ENCODE data around the gene TNIK. TPM values are rescaled to one million over a fixed set of nuclear protein-coding genes. Genes with fewer than 3 reads are reported as not detected.

The TNIK gene
- total and polyA plus RNA-seq, 2 experiments from 2014 or later: 14.6 to 34.3 TPM

DNA sequence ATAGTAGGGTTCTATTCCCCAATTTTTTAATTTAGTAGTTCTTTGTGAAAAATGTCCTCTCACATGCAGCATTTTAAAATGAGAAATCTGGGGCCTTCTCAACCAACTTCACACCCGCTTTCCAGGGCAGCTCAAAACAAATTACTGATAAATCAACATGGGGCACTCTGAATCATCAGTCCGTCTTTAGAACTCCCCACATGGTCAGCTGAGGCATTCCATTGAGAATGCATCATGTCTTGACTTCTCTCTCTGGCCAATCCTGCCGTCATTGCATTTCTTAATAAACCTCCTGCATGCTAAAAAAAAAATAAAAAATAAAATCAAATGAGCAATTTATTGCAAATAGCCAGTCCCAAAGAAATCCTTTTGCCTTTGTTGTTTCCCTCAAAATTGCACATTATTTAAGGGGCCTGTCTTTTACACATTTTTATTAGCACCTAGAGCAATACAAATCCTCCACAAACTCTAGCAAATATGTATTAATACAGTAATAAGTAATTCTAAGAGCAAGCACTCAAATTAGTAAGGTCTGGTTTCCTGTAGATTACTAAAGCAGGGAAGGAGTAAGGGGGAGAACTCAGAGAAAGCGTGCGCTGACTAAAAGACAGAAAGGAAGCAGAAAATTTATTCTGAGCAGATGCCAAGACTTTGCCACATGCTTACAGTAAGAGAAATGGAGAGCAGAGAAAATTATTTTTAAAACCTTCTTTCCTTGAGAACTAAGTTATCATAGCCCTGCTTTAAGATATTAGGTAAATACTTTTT is 175.7 kb downstream of the TNIK start (continued):
- TF ChIP-seq, protein P1, sequence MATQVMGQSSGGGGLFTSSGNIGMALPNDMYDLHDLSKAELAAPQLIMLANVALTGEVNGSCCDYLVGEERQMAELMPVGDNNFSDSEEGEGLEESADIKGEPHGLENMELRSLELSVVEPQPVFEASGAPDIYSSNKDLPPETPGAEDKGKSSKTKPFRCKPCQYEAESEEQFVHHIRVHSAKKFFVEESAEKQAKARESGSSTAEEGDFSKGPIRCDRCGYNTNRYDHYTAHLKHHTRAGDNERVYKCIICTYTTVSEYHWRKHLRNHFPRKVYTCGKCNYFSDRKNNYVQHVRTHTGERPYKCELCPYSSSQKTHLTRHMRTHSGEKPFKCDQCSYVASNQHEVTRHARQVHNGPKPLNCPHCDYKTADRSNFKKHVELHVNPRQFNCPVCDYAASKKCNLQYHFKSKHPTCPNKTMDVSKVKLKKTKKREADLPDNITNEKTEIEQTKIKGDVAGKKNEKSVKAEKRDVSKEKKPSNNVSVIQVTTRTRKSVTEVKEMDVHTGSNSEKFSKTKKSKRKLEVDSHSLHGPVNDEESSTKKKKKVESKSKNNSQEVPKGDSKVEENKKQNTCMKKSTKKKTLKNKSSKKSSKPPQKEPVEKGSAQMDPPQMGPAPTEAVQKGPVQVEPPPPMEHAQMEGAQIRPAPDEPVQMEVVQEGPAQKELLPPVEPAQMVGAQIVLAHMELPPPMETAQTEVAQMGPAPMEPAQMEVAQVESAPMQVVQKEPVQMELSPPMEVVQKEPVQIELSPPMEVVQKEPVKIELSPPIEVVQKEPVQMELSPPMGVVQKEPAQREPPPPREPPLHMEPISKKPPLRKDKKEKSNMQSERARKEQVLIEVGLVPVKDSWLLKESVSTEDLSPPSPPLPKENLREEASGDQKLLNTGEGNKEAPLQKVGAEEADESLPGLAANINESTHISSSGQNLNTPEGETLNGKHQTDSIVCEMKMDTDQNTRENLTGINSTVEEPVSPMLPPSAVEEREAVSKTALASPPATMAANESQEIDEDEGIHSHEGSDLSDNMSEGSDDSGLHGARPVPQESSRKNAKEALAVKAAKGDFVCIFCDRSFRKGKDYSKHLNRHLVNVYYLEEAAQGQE (IDR thresholded peaks at IDR 0.05; ENCODE audit: unreplicated experiment): no peak
- TF ChIP-seq, protein P2, sequence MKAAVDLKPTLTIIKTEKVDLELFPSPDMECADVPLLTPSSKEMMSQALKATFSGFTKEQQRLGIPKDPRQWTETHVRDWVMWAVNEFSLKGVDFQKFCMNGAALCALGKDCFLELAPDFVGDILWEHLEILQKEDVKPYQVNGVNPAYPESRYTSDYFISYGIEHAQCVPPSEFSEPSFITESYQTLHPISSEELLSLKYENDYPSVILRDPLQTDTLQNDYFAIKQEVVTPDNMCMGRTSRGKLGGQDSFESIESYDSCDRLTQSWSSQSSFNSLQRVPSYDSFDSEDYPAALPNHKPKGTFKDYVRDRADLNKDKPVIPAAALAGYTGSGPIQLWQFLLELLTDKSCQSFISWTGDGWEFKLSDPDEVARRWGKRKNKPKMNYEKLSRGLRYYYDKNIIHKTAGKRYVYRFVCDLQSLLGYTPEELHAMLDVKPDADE (IDR thresholded peaks at IDR 0.05): no peak
- TF ChIP-seq ZNF331 (CRISPR knock-in tag; IDR thresholded peaks at IDR 0.05; ENCODE audit: low read depth) (no peak), JUNB (IDR thresholded peaks at IDR 0.05; ENCODE audit: unreplicated experiment) (no peak)

DNA sequence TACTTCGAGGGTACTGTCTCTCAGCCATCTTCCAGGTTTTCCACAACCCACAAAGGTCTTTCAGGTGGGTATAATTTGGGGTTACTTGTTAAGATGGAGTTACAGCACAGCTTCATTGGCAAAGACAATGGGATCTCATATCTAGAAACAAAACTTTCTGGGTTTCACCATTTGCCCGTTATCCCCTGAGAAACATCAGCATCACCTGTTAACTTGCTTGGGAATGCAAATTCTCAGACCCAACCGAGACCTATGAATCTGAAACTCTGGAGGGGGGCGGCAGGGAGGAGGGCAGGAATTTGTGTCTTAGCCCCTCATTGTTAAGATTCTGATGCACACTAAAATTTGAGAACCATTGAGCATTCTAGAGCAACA is 176.4 kb downstream of the TNIK start:
- Histone ChIP-seq H3K79me2 (replicated peaks; ENCODE audit: insufficient read depth) (peaks cover 8% of the 10 kb centered on the region), H3K36me3 (ENCODE audit: insufficient read depth) (no peaks in the 10 kb centered on the region)
- no peak for TF ChIP-seq CREB1 (CRISPR knock-in tag; IDR thresholded peaks at IDR 0.05; ENCODE audit: low read depth)
- TF ChIP-seq, protein P3, sequence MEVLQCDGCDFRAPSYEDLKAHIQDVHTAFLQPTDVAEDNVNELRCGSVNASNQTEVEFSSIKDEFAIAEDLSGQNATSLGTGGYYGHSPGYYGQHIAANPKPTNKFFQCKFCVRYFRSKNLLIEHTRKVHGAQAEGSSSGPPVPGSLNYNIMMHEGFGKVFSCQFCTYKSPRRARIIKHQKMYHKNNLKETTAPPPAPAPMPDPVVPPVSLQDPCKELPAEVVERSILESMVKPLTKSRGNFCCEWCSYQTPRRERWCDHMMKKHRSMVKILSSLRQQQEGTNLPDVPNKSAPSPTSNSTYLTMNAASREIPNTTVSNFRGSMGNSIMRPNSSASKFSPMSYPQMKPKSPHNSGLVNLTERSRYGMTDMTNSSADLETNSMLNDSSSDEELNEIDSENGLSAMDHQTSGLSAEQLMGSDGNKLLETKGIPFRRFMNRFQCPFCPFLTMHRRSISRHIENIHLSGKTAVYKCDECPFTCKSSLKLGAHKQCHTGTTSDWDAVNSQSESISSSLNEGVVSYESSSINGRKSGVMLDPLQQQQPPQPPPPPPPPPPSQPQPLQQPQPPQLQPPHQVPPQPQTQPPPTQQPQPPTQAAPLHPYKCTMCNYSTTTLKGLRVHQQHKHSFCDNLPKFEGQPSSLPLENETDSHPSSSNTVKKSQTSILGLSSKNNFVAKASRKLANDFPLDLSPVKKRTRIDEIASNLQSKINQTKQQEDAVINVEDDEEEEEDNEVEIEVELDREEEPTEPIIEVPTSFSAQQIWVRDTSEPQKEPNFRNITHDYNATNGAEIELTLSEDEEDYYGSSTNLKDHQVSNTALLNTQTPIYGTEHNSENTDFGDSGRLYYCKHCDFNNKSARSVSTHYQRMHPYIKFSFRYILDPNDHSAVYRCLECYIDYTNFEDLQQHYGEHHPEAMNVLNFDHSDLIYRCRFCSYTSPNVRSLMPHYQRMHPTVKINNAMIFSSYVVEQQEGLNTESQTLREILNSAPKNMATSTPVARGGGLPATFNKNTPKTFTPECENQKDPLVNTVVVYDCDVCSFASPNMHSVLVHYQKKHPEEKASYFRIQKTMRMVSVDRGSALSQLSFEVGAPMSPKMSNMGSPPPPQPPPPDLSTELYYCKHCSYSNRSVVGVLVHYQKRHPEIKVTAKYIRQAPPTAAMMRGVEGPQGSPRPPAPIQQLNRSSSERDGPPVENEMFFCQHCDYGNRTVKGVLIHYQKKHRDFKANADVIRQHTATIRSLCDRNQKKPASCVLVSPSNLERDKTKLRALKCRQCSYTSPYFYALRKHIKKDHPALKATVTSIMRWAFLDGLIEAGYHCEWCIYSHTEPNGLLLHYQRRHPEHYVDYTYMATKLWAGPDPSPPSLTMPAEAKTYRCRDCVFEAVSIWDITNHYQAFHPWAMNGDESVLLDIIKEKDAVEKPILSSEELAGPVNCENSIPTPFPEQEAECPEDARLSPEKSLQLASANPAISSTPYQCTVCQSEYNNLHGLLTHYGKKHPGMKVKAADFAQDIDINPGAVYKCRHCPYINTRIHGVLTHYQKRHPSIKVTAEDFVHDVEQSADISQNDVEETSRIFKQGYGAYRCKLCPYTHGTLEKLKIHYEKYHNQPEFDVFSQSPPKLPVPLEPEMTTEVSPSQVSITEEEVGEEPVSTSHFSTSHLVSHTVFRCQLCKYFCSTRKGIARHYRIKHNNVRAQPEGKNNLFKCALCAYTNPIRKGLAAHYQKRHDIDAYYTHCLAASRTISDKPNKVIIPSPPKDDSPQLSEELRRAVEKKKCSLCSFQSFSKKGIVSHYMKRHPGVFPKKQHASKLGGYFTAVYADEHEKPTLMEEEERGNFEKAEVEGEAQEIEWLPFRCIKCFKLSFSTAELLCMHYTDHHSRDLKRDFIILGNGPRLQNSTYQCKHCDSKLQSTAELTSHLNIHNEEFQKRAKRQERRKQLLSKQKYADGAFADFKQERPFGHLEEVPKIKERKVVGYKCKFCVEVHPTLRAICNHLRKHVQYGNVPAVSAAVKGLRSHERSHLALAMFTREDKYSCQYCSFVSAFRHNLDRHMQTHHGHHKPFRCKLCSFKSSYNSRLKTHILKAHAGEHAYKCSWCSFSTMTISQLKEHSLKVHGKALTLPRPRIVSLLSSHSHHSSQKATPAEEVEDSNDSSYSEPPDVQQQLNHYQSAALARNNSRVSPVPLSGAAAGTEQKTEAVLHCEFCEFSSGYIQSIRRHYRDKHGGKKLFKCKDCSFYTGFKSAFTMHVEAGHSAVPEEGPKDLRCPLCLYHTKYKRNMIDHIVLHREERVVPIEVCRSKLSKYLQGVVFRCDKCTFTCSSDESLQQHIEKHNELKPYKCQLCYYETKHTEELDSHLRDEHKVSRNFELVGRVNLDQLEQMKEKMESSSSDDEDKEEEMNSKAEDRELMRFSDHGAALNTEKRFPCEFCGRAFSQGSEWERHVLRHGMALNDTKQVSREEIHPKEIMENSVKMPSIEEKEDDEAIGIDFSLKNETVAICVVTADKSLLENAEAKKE (CRISPR knock-in tag; IDR thresholded peaks at IDR 0.05): no peak
- TF ChIP-seq, protein P1 (IDR thresholded peaks at IDR 0.05; ENCODE audit: unreplicated experiment): no peak
- no peak for TF ChIP-seq POLR2AphosphoS5 (IDR thresholded peaks at IDR 0.05; ENCODE audit: low read depth)
- TF ChIP-seq EZH2phosphoT487 (IDR thresholded peaks at IDR 0.05; ENCODE audit: unreplicated experiment): no peak
- TF ChIP-seq ZNF331 (CRISPR knock-in tag; IDR thresholded peaks at IDR 0.05; ENCODE audit: low read depth): no peak
- TF ChIP-seq JUNB (IDR thresholded peaks at IDR 0.05; ENCODE audit: unreplicated experiment): no peak
- no peak for TF ChIP-seq EZH2 (IDR thresholded peaks at IDR 0.05; ENCODE audit: low read depth, unreplicated experiment)

More for the DNA sequence above, 176.4 kb downstream of the TNIK start:
- Histone ChIP-seq H2AFZ (no peak overlapping the region), H3K27ac (ENCODE audit: low read depth) (no peak overlapping the region; the same call in 1 of the 2 replicates), H4K20me1 (replicated peaks; ENCODE audit: insufficient read depth) (no peaks in the 10 kb centered on the region), H3F3A (replicated peaks; ENCODE audit: low read depth) (no peaks in the 10 kb centered on the region), H3K9me2 (ENCODE audit: insufficient read depth) (no peaks in the 10 kb centered on the region), H3K4me3 (no peak overlapping the region), H3K27me3 (ENCODE audit: insufficient read depth) (no peaks in the 10 kb centered on the region), H3K4me2 (no peak overlapping the region), H3K4me1 (ENCODE audit: insufficient read depth) (peaks cover 11% of the 10 kb centered on the region; the same call in 1 of the 2 replicates)
- no peaks in the 10 kb centered on the region for H3K9me3 Mint-ChIP-seq
- H3K4me1 Mint-ChIP-seq: peaks cover 21% of the 10 kb centered on the region
- peaks cover 4% of the 10 kb centered on the region for H3K27me3 Mint-ChIP-seq (ENCODE audit: insufficient read depth, low read depth, poor library complexity)
- H3K27ac Mint-ChIP-seq: no peak overlapping the region
- DNase-seq (ENCODE audit: low spot score) (no peak), ATAC-seq (peak; percentile 24; the same call in 2 of the 3 replicates)
- no peak overlapping the region for H3K4me3 Mint-ChIP-seq
- H3K36me3 Mint-ChIP-seq (ENCODE audit: low read depth): no peaks in the 10 kb centered on the region
